ENCODE data around the gene NCOA3.
"Not testable (repeated sequence)": the region's sequence is repeated elsewhere in the genome, so short reads cannot be mapped to it uniquely, and the experiment has no call there.

The NCOA3 gene

GRCh38 chr20:47552996-47553395 lies 51.3 kb downstream of the NCOA3 start:
- H2AFZ ChIP-seq (ENCODE audit: low read length) = no peak overlapping the region
- H3K9me3 ChIP-seq (ENCODE audit: insufficient read depth, low read depth, low read length) = no peaks in the 10 kb centered on the region
- H3K4me1 ChIP-seq (ENCODE audit: insufficient read depth, low read length, poor library complexity, severe bottlenecking) = no peaks in the 10 kb centered on the region
- H3K4me2 ChIP-seq (ENCODE audit: low read depth, low read length, poor library complexity, severe bottlenecking) = no peak overlapping the region
- H3K4me3 ChIP-seq (ENCODE audit: low read length, poor library complexity, severe bottlenecking) = no peak overlapping the region
- no peaks in the 10 kb centered on the region for H3K36me3 ChIP-seq (ENCODE audit: insufficient read depth, low read length)
- H3K9ac ChIP-seq (ENCODE audit: low read depth, low read length, poor library complexity, severe bottlenecking) = no peak overlapping the region
- H4K20me1 ChIP-seq (ENCODE audit: insufficient read depth, low read length, poor library complexity, severe bottlenecking) = peaks cover 9% of the 10 kb centered on the region
- H3K9me2 ChIP-seq (replicated peaks; ENCODE audit: low read depth, low read length) = no peaks in the 10 kb centered on the region
- no peaks in the 10 kb centered on the region; the same call in 1 of the 2 replicates for H3F3A ChIP-seq (ENCODE audit: low read depth)
- TF ChIP-seq, protein P1, sequence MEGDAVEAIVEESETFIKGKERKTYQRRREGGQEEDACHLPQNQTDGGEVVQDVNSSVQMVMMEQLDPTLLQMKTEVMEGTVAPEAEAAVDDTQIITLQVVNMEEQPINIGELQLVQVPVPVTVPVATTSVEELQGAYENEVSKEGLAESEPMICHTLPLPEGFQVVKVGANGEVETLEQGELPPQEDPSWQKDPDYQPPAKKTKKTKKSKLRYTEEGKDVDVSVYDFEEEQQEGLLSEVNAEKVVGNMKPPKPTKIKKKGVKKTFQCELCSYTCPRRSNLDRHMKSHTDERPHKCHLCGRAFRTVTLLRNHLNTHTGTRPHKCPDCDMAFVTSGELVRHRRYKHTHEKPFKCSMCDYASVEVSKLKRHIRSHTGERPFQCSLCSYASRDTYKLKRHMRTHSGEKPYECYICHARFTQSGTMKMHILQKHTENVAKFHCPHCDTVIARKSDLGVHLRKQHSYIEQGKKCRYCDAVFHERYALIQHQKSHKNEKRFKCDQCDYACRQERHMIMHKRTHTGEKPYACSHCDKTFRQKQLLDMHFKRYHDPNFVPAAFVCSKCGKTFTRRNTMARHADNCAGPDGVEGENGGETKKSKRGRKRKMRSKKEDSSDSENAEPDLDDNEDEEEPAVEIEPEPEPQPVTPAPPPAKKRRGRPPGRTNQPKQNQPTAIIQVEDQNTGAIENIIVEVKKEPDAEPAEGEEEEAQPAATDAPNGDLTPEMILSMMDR (conservative IDR thresholded peaks at IDR 0.05; ENCODE audit: low read length) = no peak
- no peak for TF ChIP-seq EZH2phosphoT487 (IDR thresholded peaks at IDR 0.05; ENCODE audit: borderline replicate concordance)
- H3K27me3 ChIP-seq (ENCODE audit: insufficient read depth, low read length, poor library complexity, severe bottlenecking) = no peaks in the 10 kb centered on the region
- H3K79me2 ChIP-seq (ENCODE audit: insufficient read depth, low read length) = peaks cover 9% of the 10 kb centered on the region

DNA sequence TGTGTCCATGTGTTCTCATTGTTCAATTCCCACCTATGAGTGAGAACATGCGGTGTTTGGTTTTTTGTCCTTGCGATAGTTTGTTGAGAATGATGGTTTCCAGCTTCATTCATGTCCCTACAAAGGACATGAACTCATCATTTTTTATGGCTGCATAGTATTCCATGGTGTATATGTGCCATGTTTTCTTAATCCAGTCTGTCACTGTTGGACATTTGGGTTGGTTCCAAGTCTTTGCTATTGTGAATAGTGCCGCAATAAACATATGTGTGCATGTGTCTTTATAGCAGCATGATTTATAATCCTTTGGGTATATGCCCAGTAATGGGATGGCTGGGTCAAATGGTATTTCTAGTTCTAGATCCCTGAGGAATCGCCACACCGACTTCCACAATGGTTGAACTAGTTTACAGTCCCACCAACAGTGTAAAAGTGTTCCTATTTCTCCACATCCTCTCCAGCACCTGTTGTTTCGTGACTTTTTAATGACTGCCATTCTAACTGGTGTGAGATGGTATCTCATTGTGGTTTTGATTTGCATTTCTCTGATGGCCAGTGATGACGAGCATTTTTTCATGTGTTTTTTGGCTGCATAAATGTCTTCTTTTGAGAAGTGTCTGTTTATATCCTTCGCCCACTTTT lies 52.0 kb downstream of the NCOA3 start:
- H3K79me2 ChIP-seq (ENCODE audit: insufficient read depth, low read length); H2AFZ ChIP-seq (ENCODE audit: low read length); H3F3A ChIP-seq (ENCODE audit: low read depth); H3K4me1 ChIP-seq (ENCODE audit: insufficient read depth, low read length, poor library complexity, severe bottlenecking); H3K9ac ChIP-seq (ENCODE audit: low read depth, low read length, poor library complexity, severe bottlenecking); H3K4me3 ChIP-seq (ENCODE audit: low read length, poor library complexity, severe bottlenecking); H3K9me2 ChIP-seq (replicated peaks; ENCODE audit: low read depth, low read length); H4K20me1 ChIP-seq (ENCODE audit: insufficient read depth, low read length, poor library complexity, severe bottlenecking); H3K27me3 ChIP-seq (ENCODE audit: insufficient read depth, low read length, poor library complexity, severe bottlenecking); H3K36me3 ChIP-seq (ENCODE audit: insufficient read depth, low read length); H3K9me3 ChIP-seq (ENCODE audit: insufficient read depth, low read depth, low read length); H3K4me2 ChIP-seq (ENCODE audit: low read depth, low read length, poor library complexity, severe bottlenecking): not testable (repeated sequence)

DNA sequence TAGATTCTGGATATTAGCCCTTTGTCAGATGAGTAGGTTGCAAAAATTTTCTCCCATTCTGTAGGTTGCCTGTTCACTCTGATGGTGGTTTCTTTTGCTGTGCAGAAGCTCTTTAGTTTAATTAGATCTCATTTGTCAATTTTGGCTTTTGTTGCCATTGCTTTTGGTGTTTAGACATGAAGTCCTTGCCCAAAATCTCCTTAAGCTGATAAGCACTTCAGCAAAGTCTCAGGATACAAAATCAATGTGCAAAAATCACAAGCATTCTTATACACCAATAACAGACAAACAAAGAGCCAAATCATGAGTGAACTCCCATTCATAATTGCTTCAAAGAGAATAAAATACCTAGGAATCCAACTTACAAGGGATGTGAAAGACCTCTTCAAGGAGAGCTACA lies 52.6 kb downstream of the NCOA3 start:
- not testable (repeated sequence) for H2AFZ ChIP-seq (ENCODE audit: low read length); H3K4me2 ChIP-seq (ENCODE audit: low read depth, low read length, poor library complexity, severe bottlenecking); H3K27me3 ChIP-seq (ENCODE audit: insufficient read depth, low read length, poor library complexity, severe bottlenecking); H3K9me3 ChIP-seq (ENCODE audit: insufficient read depth, low read depth, low read length); H3F3A ChIP-seq (ENCODE audit: low read depth); H4K20me1 ChIP-seq (ENCODE audit: insufficient read depth, low read length, poor library complexity, severe bottlenecking); H3K4me3 ChIP-seq (ENCODE audit: low read length, poor library complexity, severe bottlenecking); H3K9me2 ChIP-seq (replicated peaks; ENCODE audit: low read depth, low read length); H3K4me1 ChIP-seq (ENCODE audit: insufficient read depth, low read length, poor library complexity, severe bottlenecking); H3K36me3 ChIP-seq (ENCODE audit: insufficient read depth, low read length); H3K79me2 ChIP-seq (ENCODE audit: insufficient read depth, low read length); H3K9ac ChIP-seq (ENCODE audit: low read depth, low read length, poor library complexity, severe bottlenecking)

DNA sequence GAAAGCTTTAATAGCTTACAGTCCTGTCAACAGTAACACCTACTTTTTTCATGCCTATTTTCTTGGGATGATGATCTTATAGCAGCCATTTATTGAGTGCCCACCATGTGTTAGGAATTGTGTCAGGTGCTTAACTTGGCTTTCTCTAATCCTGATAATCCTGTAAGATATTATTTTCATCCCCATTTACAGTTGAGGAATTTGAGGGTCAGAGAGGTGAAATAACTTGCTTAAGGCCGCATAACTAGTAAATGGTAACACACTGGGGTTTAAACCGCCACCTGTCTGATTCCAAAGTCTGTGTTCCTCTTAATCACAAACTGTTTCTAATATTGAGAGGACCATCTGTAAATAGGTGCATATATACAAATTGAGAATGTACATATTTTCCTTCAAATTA lies 55.5 kb downstream of the NCOA3 start:
- H3K79me2 ChIP-seq (ENCODE audit: insufficient read depth, low read length) = peaks cover 12% of the 10 kb centered on the region
- H3K36me3 ChIP-seq (ENCODE audit: insufficient read depth, low read length) = no peaks in the 10 kb centered on the region
- no peaks in the 10 kb centered on the region for H3K9me2 ChIP-seq (replicated peaks; ENCODE audit: low read depth, low read length)
- no peak overlapping the region for H3K4me3 ChIP-seq (ENCODE audit: low read length, poor library complexity, severe bottlenecking)
- H3F3A ChIP-seq (ENCODE audit: low read depth) = no peaks in the 10 kb centered on the region
- H3K27me3 ChIP-seq (ENCODE audit: insufficient read depth, low read length, poor library complexity, severe bottlenecking) = no peaks in the 10 kb centered on the region
- no peak overlapping the region for H3K9ac ChIP-seq (ENCODE audit: low read depth, low read length, poor library complexity, severe bottlenecking)
- no peak overlapping the region for H2AFZ ChIP-seq (ENCODE audit: low read length)
- H4K20me1 ChIP-seq (ENCODE audit: insufficient read depth, low read length, poor library complexity, severe bottlenecking) = peaks cover 4% of the 10 kb centered on the region
- TF ChIP-seq EZH2phosphoT487 (IDR thresholded peaks at IDR 0.05; ENCODE audit: borderline replicate concordance) = no peak
- TF ChIP-seq, protein P1 (conservative IDR thresholded peaks at IDR 0.05; ENCODE audit: low read length) = no peak
- H3K9me3 ChIP-seq (ENCODE audit: insufficient read depth, low read depth, low read length) = no peaks in the 10 kb centered on the region
- no peaks in the 10 kb centered on the region for H3K4me1 ChIP-seq (ENCODE audit: insufficient read depth, low read length, poor library complexity, severe bottlenecking)
- H3K4me2 ChIP-seq (ENCODE audit: low read depth, low read length, poor library complexity, severe bottlenecking) = no peak overlapping the region
